Upper lobe of left lung (tissue), 6 donors: ENCODE measurements around the gene GDPD1. TPM values are rescaled to one million over a fixed set of nuclear protein-coding genes. Genes with fewer than 3 reads are reported as not detected.
"Not testable (repeated sequence)": the region's sequence is repeated elsewhere in the genome, so short reads cannot be mapped to it uniquely, and the experiment has no call there.

Experiments used
- ATAC-seq, 2 donors: fragments of 200-7000 bp; cut with Tn5 transposase; one replicate each; pipeline ENCODE4 v1.9.1; 2022; ENCODE audit warnings: mild to moderate bottlenecking in 2 of 2, moderate library complexity in 2 of 2; ENCODE audit not compliant: low FRiP score in 2 of 2
- DNase-seq, 2 donors: peaks; one replicate each; pipeline ENCODE4 v3.0.0-alpha.2; 2019 to 2020
- H3K27ac ChIP-seq, 4 donors: fragments of 200-600 bp; sonication (generic); one replicate each; pipeline ENCODE4 v1.5.1; 2016 to 2019
- H3K27me3 ChIP-seq, 4 donors: fragments of 200-600 bp; sonication (generic); one replicate each; pipeline ENCODE4 v1.5.1; 2017 to 2019
- H3K36me3 ChIP-seq, 4 donors: fragments of 200-600 bp; sonication (generic); one replicate each; pipeline ENCODE4 v1.5.1; 2016 to 2019
- H3K4me1 ChIP-seq, 4 donors: fragments of 200-600 bp; sonication (generic); one replicate each; pipeline ENCODE4 v1.5.1; 2018 to 2019
- H3K4me3 ChIP-seq, 4 donors: fragments of 200-600 bp; sonication (generic); one replicate each; pipeline ENCODE4 v1.5.1; 2017 to 2019; ENCODE audit warnings: mild to moderate bottlenecking in 2 of 4, moderate library complexity in 1 of 4
- H3K9me3 ChIP-seq, 4 donors: fragments of 200-600 bp; sonication (generic); one replicate each; pipeline ENCODE4 v1.5.1; 2018 to 2019
- EP300 ChIP-seq, 4 donors: sonication (generic); formaldehyde crosslinking; IDR thresholded peaks; one replicate each; pipeline ENCODE4 v1.5.1; 2017; ENCODE audit warnings: antibody characterized with exemption in 4 of 4, control low read depth in 2 of 4
- POLR2A ChIP-seq, 4 donors: fragments of 450-650 bp; IDR thresholded peaks; one replicate each; pipeline ENCODE4 v1.5.1; 2016 to 2017; ENCODE audit warnings: antibody characterized with exemption in 4 of 4, mild to moderate bottlenecking in 2 of 4
- POLR2AphosphoS5 ChIP-seq, 2 donors: sonication (generic); formaldehyde crosslinking; IDR thresholded peaks; one replicate each; pipeline ENCODE4 v1.5.1; 2017; ENCODE audit warnings: antibody characterized with exemption in 2 of 2
- WGBS, 2 donors: methylation state at CpG; one replicate each; pipeline ENCODE4 v1.1.5; 2017 to 2018; 5-methylcytosine and 5-hydroxymethylcytosine counted together
- total RNA-seq, 6 donors: library from RNA; depleted of rRNA in 4 of 6; stranded (reverse); fragments of >200 nt in 4 of 6; gene quantifications; one replicate each; pipeline versions ENCODE4 v1.1.0 to v1.2.1, GENCODE V29; 2016 to 2021
- TF ChIP-seq, protein P1 (sequence below), 6 experiments: fragments of 450-650 bp in 4 of 6; fragments of 200-600 bp in 2 of 6; sonication (generic) in 2 of 6; IDR thresholded peaks; one replicate each; pipeline ENCODE4 v1.5.1; 2016 to 2019; ENCODE audit warnings: antibody characterized with exemption in 6 of 6
- donor health status: DM: no; HTN: no; CAD: no; lungs with moderate emphysema.
- donor health status: DM: no; HTN: yes; CAD: no; lungs with severe emphysema.

Gene GDPD1
- total RNA-seq, 6 donors from 2014 or later: 0.91 to 15.6 (median 3.0) TPM; not detected in 1

DNA sequence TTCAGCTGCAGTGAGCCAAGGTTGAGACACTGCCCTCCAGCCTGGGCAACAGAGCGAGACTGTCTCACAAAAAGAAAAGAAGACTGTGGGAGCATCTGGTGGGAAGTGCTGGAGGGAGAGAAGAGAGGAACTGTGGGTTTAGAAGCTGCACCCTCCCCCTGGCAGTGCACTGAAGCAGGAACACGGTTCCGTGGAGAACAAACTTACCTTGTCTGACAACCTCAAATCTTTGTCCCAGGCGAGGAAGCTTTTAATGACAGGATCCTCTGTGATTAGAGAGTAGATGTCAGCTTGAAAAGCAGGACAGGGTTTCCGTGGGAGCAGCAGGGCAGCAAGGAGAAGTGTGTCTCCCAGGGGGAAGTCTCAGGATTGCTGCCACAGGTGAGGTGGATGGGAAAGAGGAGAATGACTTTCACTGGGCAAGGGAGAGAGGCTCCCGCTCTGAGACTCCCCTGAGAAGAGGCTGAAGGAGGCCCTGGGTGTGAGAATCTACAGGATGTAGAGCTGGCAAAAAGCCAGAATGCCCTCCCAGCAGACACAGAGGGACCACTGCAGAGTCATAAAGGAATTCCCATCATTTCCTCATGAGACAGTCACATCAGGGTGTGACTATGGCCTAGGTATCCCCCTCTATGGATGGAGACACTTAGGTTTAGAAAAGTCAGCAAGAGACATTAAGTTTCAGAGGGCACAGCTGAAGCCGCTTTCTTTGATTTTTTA lies 41.9 kb upstream of the GDPD1 start:
- TF ChIP-seq EP300 (IDR thresholded peaks at IDR 0.05) (no peak), POLR2AphosphoS5 (IDR thresholded peaks at IDR 0.05) (no peak), POLR2A (IDR thresholded peaks at IDR 0.05) (no peak)
- TF ChIP-seq, protein P1, sequence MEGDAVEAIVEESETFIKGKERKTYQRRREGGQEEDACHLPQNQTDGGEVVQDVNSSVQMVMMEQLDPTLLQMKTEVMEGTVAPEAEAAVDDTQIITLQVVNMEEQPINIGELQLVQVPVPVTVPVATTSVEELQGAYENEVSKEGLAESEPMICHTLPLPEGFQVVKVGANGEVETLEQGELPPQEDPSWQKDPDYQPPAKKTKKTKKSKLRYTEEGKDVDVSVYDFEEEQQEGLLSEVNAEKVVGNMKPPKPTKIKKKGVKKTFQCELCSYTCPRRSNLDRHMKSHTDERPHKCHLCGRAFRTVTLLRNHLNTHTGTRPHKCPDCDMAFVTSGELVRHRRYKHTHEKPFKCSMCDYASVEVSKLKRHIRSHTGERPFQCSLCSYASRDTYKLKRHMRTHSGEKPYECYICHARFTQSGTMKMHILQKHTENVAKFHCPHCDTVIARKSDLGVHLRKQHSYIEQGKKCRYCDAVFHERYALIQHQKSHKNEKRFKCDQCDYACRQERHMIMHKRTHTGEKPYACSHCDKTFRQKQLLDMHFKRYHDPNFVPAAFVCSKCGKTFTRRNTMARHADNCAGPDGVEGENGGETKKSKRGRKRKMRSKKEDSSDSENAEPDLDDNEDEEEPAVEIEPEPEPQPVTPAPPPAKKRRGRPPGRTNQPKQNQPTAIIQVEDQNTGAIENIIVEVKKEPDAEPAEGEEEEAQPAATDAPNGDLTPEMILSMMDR (IDR thresholded peaks at IDR 0.05): no peak
- Histone ChIP-seq H3K4me3 (no peak overlapping the region), H3K4me1 (no peaks in the 10 kb centered on the region), H3K27ac (no peak overlapping the region), H3K36me3 (no peaks in the 10 kb centered on the region), H3K27me3 (no peaks in the 10 kb centered on the region), H3K9me3 (no peaks in the 10 kb centered on the region)
- 85 to 86% methylated on average over 7 of the region's 7 CpGs for WGBS, 2 donors
- DNase-seq (no peak), ATAC-seq (no peak)

DNA sequence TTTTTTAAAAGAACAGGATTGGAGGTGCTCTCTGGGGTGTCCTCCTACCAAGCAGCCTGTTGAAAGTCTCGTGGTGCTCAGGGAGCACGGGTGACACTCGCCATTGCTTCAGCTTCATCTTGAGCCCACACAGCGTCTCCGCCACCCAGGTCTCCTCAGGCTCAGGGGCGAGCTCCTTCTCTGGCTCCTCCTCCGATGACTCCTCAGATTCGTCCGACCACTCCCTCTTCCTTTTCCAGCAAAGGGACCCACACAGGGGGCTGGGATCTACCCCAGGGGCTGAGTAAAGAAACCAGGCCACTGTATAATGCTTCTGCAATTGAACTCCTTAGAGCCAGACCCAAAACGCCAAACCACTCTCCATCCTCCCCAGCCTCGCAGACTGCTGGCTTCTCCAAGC lies 40.7 kb upstream of the GDPD1 start:
- DNase-seq, H3K4me3 ChIP-seq, H3K36me3 ChIP-seq, ATAC-seq, H3K9me3 ChIP-seq, H3K4me1 ChIP-seq, H3K27ac ChIP-seq, H3K27me3 ChIP-seq: not testable (repeated sequence)
- WGBS, 2 donors: 93 to 96% methylated on average over 8 to 11 of the region's 11 CpGs

DNA sequence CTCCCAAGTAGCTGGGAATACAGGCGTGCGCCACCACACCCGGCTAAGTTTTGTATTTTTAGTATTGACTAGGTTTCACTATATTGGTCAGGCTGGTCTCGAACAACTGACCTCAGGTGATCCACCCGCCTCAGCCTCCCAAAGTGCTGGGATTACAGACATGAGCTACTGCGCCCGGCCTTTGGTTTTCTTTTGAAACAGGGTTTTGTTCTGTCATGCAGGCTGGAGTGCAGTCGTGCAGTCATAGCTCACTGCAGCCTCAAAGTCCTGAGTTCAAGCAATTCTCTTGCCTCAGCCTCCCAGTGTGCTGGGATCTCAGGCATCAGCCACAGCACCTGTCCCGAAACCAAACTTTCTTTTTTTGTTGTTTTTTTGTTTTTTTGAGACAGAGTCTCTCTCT lies 39.7 kb upstream of the GDPD1 start:
- no peak for TF ChIP-seq POLR2AphosphoS5 (IDR thresholded peaks at IDR 0.05)
- TF ChIP-seq EP300 (IDR thresholded peaks at IDR 0.05): no peak
- TF ChIP-seq, protein P1 (IDR thresholded peaks at IDR 0.05): no peak
- no peak for TF ChIP-seq POLR2A (IDR thresholded peaks at IDR 0.05)
- Histone ChIP-seq H3K27me3 (no peaks in the 10 kb centered on the region), H3K9me3 (no peaks in the 10 kb centered on the region), H3K4me3 (no peak overlapping the region), H3K4me1 (no peaks in the 10 kb centered on the region), H3K36me3 (no peaks in the 10 kb centered on the region), H3K27ac (no peak overlapping the region)
- DNase-seq (no peak), ATAC-seq (no peak)
- WGBS, 2 donors: 97 to 98% methylated on average over 9 of the region's 9 CpGs

- Histone ChIP-seq H3K27me3 (no peaks in the 10 kb centered on the region), H3K36me3 (no peaks in the 10 kb centered on the region), H3K4me3 (no peak overlapping the region), H3K27ac (no peak overlapping the region), H3K9me3 (no peaks in the 10 kb centered on the region), H3K4me1 (no peaks in the 10 kb centered on the region)
- WGBS, 2 donors: 97 to 99% methylated on average over 9 of the region's 9 CpGs
- TF ChIP-seq, protein P1 (IDR thresholded peaks at IDR 0.05): no peak
- no peak for TF ChIP-seq EP300 (IDR thresholded peaks at IDR 0.05)
- no peak for TF ChIP-seq POLR2AphosphoS5 (IDR thresholded peaks at IDR 0.05)
- no peak for TF ChIP-seq POLR2A (IDR thresholded peaks at IDR 0.05)
- no peak for ATAC-seq
- DNase-seq: no peak
Measured at GRCh38 chr17:59181481-59181880, 38.8 kb upstream of the GDPD1 start.

DNA sequence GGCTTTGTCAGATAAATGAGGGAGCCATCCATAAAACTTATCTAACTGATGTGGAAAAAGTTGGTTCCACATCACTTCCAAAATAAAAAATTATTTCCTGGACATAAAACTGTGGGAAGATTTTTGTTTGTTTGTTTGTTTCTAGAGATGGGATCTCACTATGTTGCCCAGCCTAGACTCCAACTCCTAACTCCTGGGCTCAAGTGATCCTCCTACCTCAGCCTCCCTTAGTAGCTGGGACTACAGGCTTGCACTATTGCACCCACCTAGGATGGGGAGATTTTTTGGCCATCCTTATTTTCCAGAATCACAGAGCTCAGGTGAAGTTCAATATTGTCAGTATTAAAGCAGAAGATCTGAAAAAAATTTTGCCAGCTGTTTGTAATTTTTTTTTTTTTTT lies 34.3 kb upstream of the GDPD1 start:
- no peaks in the 10 kb centered on the region for H3K4me1 ChIP-seq
- no peaks in the 10 kb centered on the region for H3K9me3 ChIP-seq
- no peak overlapping the region for H3K4me3 ChIP-seq
- H3K27ac ChIP-seq: no peak overlapping the region
- DNase-seq (no peak), ATAC-seq (no peak)
- H3K27me3 ChIP-seq: no peaks in the 10 kb centered on the region
- H3K36me3 ChIP-seq: no peaks in the 10 kb centered on the region
- TF ChIP-seq EP300 (IDR thresholded peaks at IDR 0.05) (no peak), POLR2AphosphoS5 (IDR thresholded peaks at IDR 0.05) (no peak), POLR2A (IDR thresholded peaks at IDR 0.05) (no peak)
- TF ChIP-seq, protein P1 (IDR thresholded peaks at IDR 0.05): no peak
